ENCODE measurements around the gene TMEM132E. TPM values are rescaled to one million over a fixed set of nuclear protein-coding genes. Genes with fewer than 3 reads are reported as not detected.

Gene TMEM132E
- total RNA-seq, 2 experiments from 2014 or later, result not detected

- no peak for DNase-seq
- intact Hi-C loops (cut with micrococcal nuclease), result no loop called here
- Mint-ChIP-seq H3K9me3 (no peaks in the 10 kb centered on the region), H3K27ac (no peak overlapping the region), H3K4me3 (no peak overlapping the region), H3K4me1 (ENCODE audit: low read depth) (peaks cover 8% of the 10 kb centered on the region), H3K27me3 (peaks cover 15% of the 10 kb centered on the region), H3K36me3 (no peaks in the 10 kb centered on the region)
- ChIA-PET POLR2A (no interaction called here), CTCF (no interaction called here)
These were observed 54.4 kb downstream of the TMEM132E start for GRCh38 chr17:34633760-34634159.

- no peaks in the 10 kb centered on the region for H3K9me3 Mint-ChIP-seq
- H3K4me3 Mint-ChIP-seq, result no peak overlapping the region
- no peaks in the 10 kb centered on the region for H3K36me3 Mint-ChIP-seq
- H3K27me3 Mint-ChIP-seq, result peaks cover 11% of the 10 kb centered on the region
- ChIA-PET CTCF (no interaction called here), POLR2A (no interaction called here)
- intact Hi-C loops (cut with micrococcal nuclease), result loop anchor here (5.0 kb wide), 1 partner anchor 212 kb away; no protein-coding TSS in a partner anchor
- no peak for DNase-seq
- no peak overlapping the region for H3K27ac Mint-ChIP-seq
- H3K4me1 Mint-ChIP-seq (ENCODE audit: low read depth), result peaks cover 8% of the 10 kb centered on the region
These were observed 55.3 kb downstream of the TMEM132E start for GRCh38 chr17:34634551-34635160.

- no peaks in the 10 kb centered on the region for H3K9me3 Mint-ChIP-seq
- ChIA-PET POLR2A (no interaction called here), CTCF (interaction anchor here (0.6 kb wide), 1 partner anchor 8 kb away, joined by 3 read pairs; no protein-coding TSS in a partner anchor)
- intact Hi-C loops (cut with micrococcal nuclease), result loop anchor here (5.0 kb wide), 1 partner anchor 214 kb away; no protein-coding TSS in a partner anchor
- H3K27ac Mint-ChIP-seq, result no peak overlapping the region
- no peak overlapping the region for H3K4me3 Mint-ChIP-seq
- peaks cover 8% of the 10 kb centered on the region for H3K4me1 Mint-ChIP-seq (ENCODE audit: low read depth)
- H3K27me3 Mint-ChIP-seq, result peaks cover 15% of the 10 kb centered on the region
- H3K36me3 Mint-ChIP-seq, result no peaks in the 10 kb centered on the region
- DNase-seq, result no peak
These were observed 56.5 kb downstream of the TMEM132E start for GRCh38 chr17:34635876-34636275.

DNA sequence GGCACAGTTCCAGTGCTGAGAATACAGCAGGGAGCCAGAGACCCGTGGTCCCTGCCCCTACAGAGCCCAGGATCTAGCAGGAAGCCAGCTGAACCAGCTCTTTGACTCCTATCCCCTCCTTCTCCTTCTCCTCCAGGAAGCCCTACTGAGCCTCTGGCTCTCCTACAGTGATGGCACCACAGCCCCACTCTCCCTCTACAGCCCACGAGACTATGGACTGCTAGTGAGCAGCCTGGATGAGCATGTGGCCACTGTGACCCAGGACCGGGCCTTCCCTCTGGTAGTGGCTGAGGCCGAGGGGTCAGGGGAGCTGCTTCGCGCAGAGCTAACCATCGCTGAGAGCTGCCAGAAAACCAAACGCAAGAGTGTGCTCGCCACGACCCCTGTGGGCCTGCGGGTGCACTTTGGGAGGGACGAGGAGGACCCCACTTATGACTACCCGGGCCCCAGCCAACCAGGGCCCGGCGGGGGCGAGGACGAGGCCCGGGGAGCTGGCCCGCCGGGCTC is 57.7 kb downstream of the TMEM132E start:
- H3K4me3 Mint-ChIP-seq, result peak overlapping the region; percentile 26

DNA sequence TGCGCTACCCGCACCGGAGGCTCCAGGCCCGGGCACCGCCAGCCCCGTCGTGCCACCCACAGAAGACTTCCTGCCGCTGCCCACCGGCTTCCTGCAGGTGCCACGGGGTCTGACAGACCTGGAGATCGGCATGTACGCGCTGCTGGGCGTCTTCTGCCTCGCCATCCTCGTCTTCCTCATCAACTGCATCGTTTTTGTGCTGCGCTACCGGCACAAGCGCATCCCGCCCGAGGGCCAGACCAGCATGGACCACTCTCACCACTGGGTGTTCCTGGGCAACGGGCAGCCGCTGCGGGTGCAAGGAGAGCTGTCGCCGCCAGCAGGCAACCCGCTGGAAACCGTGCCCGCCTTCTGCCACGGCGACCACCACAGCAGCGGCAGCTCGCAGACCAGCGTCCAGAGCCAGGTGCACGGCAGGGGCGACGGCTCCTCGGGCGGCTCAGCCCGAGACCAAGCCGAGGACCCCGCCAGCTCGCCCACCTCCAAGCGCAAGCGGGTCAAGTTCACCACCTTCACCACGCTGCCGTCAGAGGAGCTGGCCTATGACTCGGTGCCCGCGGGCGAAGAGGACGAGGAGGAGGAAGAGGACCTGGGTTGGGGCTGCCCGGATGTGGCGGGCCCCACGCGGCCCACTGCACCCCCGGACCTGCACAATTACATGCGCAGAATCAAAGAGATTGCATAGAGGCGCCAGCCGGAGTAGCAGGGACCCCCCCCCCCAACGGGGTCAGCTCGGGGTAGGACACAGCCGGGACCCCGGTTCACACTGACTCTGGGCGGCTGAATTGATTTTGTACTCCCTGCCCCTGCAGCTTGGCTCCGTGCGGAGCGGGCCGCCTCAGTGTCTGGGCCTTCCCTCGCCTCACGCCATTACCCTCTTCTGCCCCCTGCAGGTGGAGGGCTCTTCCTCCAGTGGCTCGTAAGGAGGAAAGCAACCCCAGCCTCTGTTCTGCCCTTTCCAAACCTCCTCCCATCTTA is 58.5 kb downstream of the TMEM132E start:
- intact Hi-C loops (cut with micrococcal nuclease), result loop anchor here (1.0 to 5.0 kb wide), 2 partner anchors 95 to 216 kb away; no protein-coding TSS in a partner anchor
- Mint-ChIP-seq H3K27ac (no peak overlapping the region), H3K27me3 (peaks cover 8% of the 10 kb centered on the region), H3K36me3 (no peaks in the 10 kb centered on the region), H3K4me3 (peak overlapping the region; percentile 61), H3K4me1 (ENCODE audit: low read depth) (peaks cover 8% of the 10 kb centered on the region), H3K9me3 (no peaks in the 10 kb centered on the region)
- POLR2A ChIA-PET, result no interaction called here
- CTCF ChIA-PET, result interaction anchor here (0.6 to 6.5 kb wide), 34 partner anchors 9 to 1182 kb away, joined by 3 to 40 read pairs (median 3); no protein-coding TSS in a partner anchor
- DNase-seq, result peak; percentile 87

More for the DNA sequence above, 57.7 kb downstream of the TMEM132E start:
- no peaks in the 10 kb centered on the region for H3K9me3 Mint-ChIP-seq
- peaks cover 13% of the 10 kb centered on the region for H3K27me3 Mint-ChIP-seq
- no peak for DNase-seq
- H3K4me1 Mint-ChIP-seq (ENCODE audit: low read depth), result peaks cover 8% of the 10 kb centered on the region
- no peak overlapping the region for H3K27ac Mint-ChIP-seq
- CTCF ChIA-PET, result interaction anchor here (0.9 to 6.5 kb wide), 18 partner anchors 9 to 223 kb away, joined by 3 to 40 read pairs (median 4); no protein-coding TSS in a partner anchor
- POLR2A ChIA-PET, result no interaction called here
- no peaks in the 10 kb centered on the region for H3K36me3 Mint-ChIP-seq
- intact Hi-C loops (cut with micrococcal nuclease), result loop anchor here (5.0 kb wide), 1 partner anchor 215 kb away; no protein-coding TSS in a partner anchor

- Mint-ChIP-seq H3K27ac (no peak overlapping the region), H3K4me1 (ENCODE audit: low read depth) (peaks cover 8% of the 10 kb centered on the region), H3K9me3 (no peaks in the 10 kb centered on the region), H3K4me3 (no peak overlapping the region), H3K36me3 (no peaks in the 10 kb centered on the region), H3K27me3 (peaks cover 9% of the 10 kb centered on the region)
- intact Hi-C loops (cut with micrococcal nuclease), result loop anchor here (1.0 to 5.0 kb wide), 2 partner anchors 95 to 216 kb away; no protein-coding TSS in a partner anchor
- ChIA-PET POLR2A (no interaction called here), CTCF (interaction anchor here (0.7 to 6.5 kb wide), 21 partner anchors 8 to 253 kb away, joined by 3 to 40 read pairs (median 4); no protein-coding TSS in a partner anchor)
- DNase-seq, result no peak
These were observed 59.3 kb downstream of the TMEM132E start for GRCh38 chr17:34638526-34639260.

DNA sequence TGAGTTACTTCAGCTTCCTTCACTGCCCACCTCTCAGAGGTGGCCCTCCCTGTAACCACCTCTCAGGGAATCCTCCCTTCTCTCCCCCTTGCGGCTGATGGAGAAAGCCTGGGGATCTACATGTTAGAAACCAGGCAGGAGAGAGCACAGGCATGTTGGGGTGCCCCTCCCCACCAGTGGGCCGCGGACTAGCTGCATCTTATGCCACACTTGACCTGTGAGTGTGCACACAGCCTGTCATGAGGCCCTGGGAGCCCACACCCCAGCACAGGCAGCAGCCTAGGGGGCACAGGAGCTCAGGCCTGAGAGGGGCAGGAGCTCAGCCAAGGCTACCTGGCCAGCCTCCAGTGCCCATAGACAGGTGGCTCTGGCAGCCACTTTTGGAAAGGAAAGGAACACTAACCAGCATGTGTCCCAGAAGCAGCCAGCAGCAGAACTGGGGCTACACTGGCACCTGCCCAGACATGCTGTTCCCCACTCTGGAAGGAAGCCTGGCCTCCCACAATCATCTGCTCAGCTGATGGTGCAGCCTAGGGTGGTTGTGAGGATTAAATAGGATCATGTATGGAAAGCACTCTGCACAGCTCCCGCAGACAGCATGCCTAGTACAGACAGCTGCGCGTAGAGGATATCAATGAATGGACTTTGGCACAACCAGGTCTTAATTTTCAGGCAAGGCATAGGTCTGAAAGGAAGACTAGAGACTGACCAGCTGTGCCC is 60.5 kb downstream of the TMEM132E start:
- CTCF ChIA-PET, result interaction anchor here (0.6 to 6.5 kb wide), 3 partner anchors 98 to 1857 kb away, joined by 4 to 40 read pairs (median 7); no protein-coding TSS in a partner anchor
- DNase-seq, result no peak
- Mint-ChIP-seq H3K27ac (no peak overlapping the region), H3K4me1 (ENCODE audit: low read depth) (peaks cover 8% of the 10 kb centered on the region), H3K9me3 (no peaks in the 10 kb centered on the region), H3K27me3 (peaks cover 17% of the 10 kb centered on the region), H3K36me3 (no peaks in the 10 kb centered on the region), H3K4me3 (no peak overlapping the region)
- intact Hi-C loops (cut with micrococcal nuclease), result loop anchor here (5.0 kb wide), 1 partner anchor 218 kb away; no protein-coding TSS in a partner anchor
- POLR2A ChIA-PET, result no interaction called here

GRCh38 chr17:34641368-34641767 is 62.0 kb downstream of the TMEM132E start:
- POLR2A ChIA-PET, result no interaction called here
- DNase-seq, result no peak
- H3K4me1 Mint-ChIP-seq (ENCODE audit: low read depth), result peaks cover 8% of the 10 kb centered on the region
- H3K27me3 Mint-ChIP-seq, result peaks cover 17% of the 10 kb centered on the region
- no peaks in the 10 kb centered on the region for H3K36me3 Mint-ChIP-seq
- no peak overlapping the region for H3K4me3 Mint-ChIP-seq
- intact Hi-C loops (cut with micrococcal nuclease), result no loop called here
- no peak overlapping the region for H3K27ac Mint-ChIP-seq
- CTCF ChIA-PET, result interaction anchor here (6.5 kb wide), 1 partner anchor 99 kb away, joined by 40 read pairs; no protein-coding TSS in a partner anchor
- no peaks in the 10 kb centered on the region for H3K9me3 Mint-ChIP-seq

DNA sequence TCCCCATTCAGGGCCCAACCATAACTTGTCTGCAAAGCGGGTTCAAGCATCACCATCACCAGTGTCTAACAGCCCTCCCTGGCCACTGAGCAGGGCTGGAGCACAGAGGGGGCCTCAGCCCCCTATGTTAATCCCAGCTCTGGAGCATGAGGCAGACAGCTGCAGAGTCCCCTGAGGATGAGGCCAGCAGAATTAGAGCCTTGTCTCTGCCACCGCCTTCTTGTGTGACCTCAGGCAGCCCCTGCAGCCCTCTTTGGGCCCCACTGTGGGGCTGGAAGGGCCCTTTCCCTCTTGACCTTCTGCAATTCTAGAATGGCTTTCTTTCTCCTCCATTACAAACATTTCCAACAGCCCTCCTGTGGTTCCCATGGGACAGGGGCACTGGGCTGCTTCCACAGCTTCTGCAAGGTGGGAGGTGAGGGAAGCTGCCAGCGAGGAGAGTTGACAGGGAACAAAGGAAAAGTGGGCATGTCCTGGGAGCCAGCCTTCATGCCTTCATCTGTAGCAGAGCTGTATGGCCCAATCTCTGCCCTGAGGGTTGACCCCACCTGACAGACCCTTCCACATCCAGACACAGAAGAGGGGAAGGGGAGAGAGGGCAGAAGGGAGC is 65.7 kb downstream of the TMEM132E start:
- Mint-ChIP-seq H3K27me3 (peaks cover 16% of the 10 kb centered on the region), H3K4me3 (no peak overlapping the region), H3K36me3 (no peaks in the 10 kb centered on the region), H3K9me3 (no peaks in the 10 kb centered on the region), H3K27ac (no peak overlapping the region), H3K4me1 (ENCODE audit: low read depth) (no peaks in the 10 kb centered on the region)
- intact Hi-C loops (cut with micrococcal nuclease), result no loop called here
- ChIA-PET CTCF (interaction anchor here (3.0 kb wide), 1 partner anchor 7 kb away, joined by 19 read pairs; no protein-coding TSS in a partner anchor), POLR2A (no interaction called here)
- no peak for DNase-seq

GRCh38 chr17:34645594-34645993 is 66.2 kb downstream of the TMEM132E start:
- H3K4me3 Mint-ChIP-seq, result no peak overlapping the region
- no peaks in the 10 kb centered on the region for H3K4me1 Mint-ChIP-seq (ENCODE audit: low read depth)
- no peak for DNase-seq
- intact Hi-C loops (cut with micrococcal nuclease), result no loop called here
- POLR2A ChIA-PET, result no interaction called here
- H3K36me3 Mint-ChIP-seq, result no peaks in the 10 kb centered on the region
- CTCF ChIA-PET, result interaction anchor here (3.0 kb wide), 1 partner anchor 8 kb away, joined by 19 read pairs; no protein-coding TSS in a partner anchor
- peaks cover 13% of the 10 kb centered on the region for H3K27me3 Mint-ChIP-seq
- H3K27ac Mint-ChIP-seq, result no peak overlapping the region
- H3K9me3 Mint-ChIP-seq, result no peaks in the 10 kb centered on the region
